IMR-90 (cell line): ENCODE results near the gene CRYBG3. TPM values are rescaled to one million over a fixed set of nuclear protein-coding genes. Genes with fewer than 3 reads are reported as not detected.
A peak's percentile ranks its signal among the peaks of the same experiment; 100 is the strongest.

ENCODE experiments used
- ATAC-seq: fragments of 200-7000 bp; cut with Tn5 transposase; 2 replicates; pipeline ENCODE4 v1.9.1; 2020; ENCODE audit warnings: low read depth, mild to moderate bottlenecking, moderate library complexity
- BruUV-seq: library from RNA; stranded (reverse); fragments of 400-500 nt; replicated peaks from 2 replicates; lab custom pipeline; 2021; lab: Mats Ljungman, UMichigan
- CTCF ChIA-PET: fragments of 300-600 bp; formaldehyde crosslinking; extraction: SDS; loops from one replicate; lab custom pipeline; 2021; ENCODE audit warnings: antibody characterized with exemption; lab: Yijun Ruan, JAX
- POLR2A ChIA-PET: fragments of 300-600 bp; sonication (Branson Sonifier 250); formaldehyde crosslinking; loops from one replicate; lab custom pipeline; 2022; ENCODE audit warnings: antibody characterized with exemption; ENCODE audit not compliant: unreplicated experiment; lab: Charles Lee
- DNase-seq: peaks from one replicate; pipeline ENCODE4 v3.0.0; 2013
- H2AFZ ChIP-seq: replicated peaks from 2 replicates; pipeline ENCODE3; 2013; ENCODE audit warnings: low read length, mild to moderate bottlenecking; ENCODE audit not compliant: poor library complexity
- H2AK5ac ChIP-seq: 2 replicates; pipeline ENCODE4 v1.6.1; 2013; ENCODE audit warnings: low read depth, low read length, inconsistent platforms
- H2AK9ac ChIP-seq: replicated peaks from 2 replicates; pipeline ENCODE3; 2013; ENCODE audit warnings: mild to moderate bottlenecking, low read depth, low read length, moderate library complexity; ENCODE audit not compliant: poor library complexity
- H2BK120ac ChIP-seq: 2 replicates; pipeline ENCODE4 v1.6.1; 2013; ENCODE audit warnings: low read depth, low read length, inconsistent platforms
- H2BK15ac ChIP-seq: 3 replicates; pipeline ENCODE4 v1.6.1; 2013; ENCODE audit warnings: low read depth, low read length, inconsistent platforms
- H2BK20ac ChIP-seq: 2 replicates; pipeline ENCODE4 v1.6.1; 2013; ENCODE audit warnings: low read depth, mild to moderate bottlenecking, inconsistent platforms, low read length, moderate library complexity
- H2BK5ac ChIP-seq: 2 replicates; pipeline ENCODE4 v1.6.1; 2013; ENCODE audit warnings: mild to moderate bottlenecking, low read depth, low read length, inconsistent platforms; ENCODE audit not compliant: poor library complexity, severe bottlenecking
- H3K14ac ChIP-seq: replicated peaks from 2 replicates; pipeline ENCODE4 v1.6.1; 2013; ENCODE audit warnings: low read depth, low read length, inconsistent platforms
- H3K18ac ChIP-seq: 2 replicates; pipeline ENCODE4 v1.6.1; 2013; ENCODE audit warnings: low read depth, low read length, control low read depth
- H3K23ac ChIP-seq: 2 replicates; pipeline ENCODE4 v1.6.1; 2013; ENCODE audit warnings: low read depth, low read length, inconsistent platforms
- H3K27ac ChIP-seq: 2 replicates; pipeline ENCODE4 v1.5.1; 2013; ENCODE audit warnings: mild to moderate bottlenecking, control low read depth, low read length; ENCODE audit not compliant: insufficient read depth
- H3K27me3 ChIP-seq: 2 replicates; pipeline ENCODE4 v1.6.1; 2013; ENCODE audit warnings: low read length; ENCODE audit not compliant: control insufficient read depth, insufficient read depth
- H3K36me3 ChIP-seq: 2 replicates; pipeline ENCODE4 v1.6.1; 2013; ENCODE audit warnings: low read length, mixed read lengths; ENCODE audit not compliant: control insufficient read depth, insufficient read depth
- H3K4ac ChIP-seq: 2 replicates; pipeline ENCODE4 v1.6.1; 2013; ENCODE audit warnings: low read depth, low read length, inconsistent platforms
- H3K4me1 ChIP-seq: 2 replicates; pipeline ENCODE4 v1.6.1; 2013; ENCODE audit warnings: low read length, mixed read lengths; ENCODE audit not compliant: control insufficient read depth, insufficient read depth
- H3K4me2 ChIP-seq: 2 replicates; pipeline ENCODE4 v1.6.1; 2013; ENCODE audit warnings: low read depth, mild to moderate bottlenecking, control low read depth, low read length, moderate library complexity
- H3K4me3 ChIP-seq: 2 replicates; pipeline ENCODE4 v1.5.1; 2013; ENCODE audit warnings: low read depth, mild to moderate bottlenecking, control low read depth, low read length, moderate library complexity; ENCODE audit not compliant: insufficient read depth
- H3K56ac ChIP-seq: 2 replicates; pipeline ENCODE4 v1.6.1; 2013; ENCODE audit warnings: low read length, inconsistent platforms; ENCODE audit not compliant: insufficient read depth; ENCODE audit errors: extremely low read depth
- H3K79me1 ChIP-seq, 2 experiments: 2 replicates each; pipeline ENCODE4 v1.6.1; 2013; ENCODE audit warnings: low read length in 2 of 2, inconsistent platforms in 1 of 2, low read depth in 1 of 2
- H3K9ac ChIP-seq: 2 replicates; pipeline ENCODE4 v1.6.1; 2013; ENCODE audit warnings: low read depth, low read length, control low read depth
- H3K9me1 ChIP-seq: 2 replicates; pipeline ENCODE4 v1.6.1; 2013; ENCODE audit warnings: low read length, inconsistent platforms; ENCODE audit not compliant: insufficient read depth
- H3K9me3 ChIP-seq: 2 replicates; pipeline ENCODE4 v1.6.1; 2013; ENCODE audit warnings: low read length; ENCODE audit not compliant: control insufficient read depth, insufficient read depth
- H4K20me1 ChIP-seq: 2 replicates; pipeline ENCODE4 v1.6.1; 2013; ENCODE audit warnings: low read length, inconsistent platforms; ENCODE audit not compliant: insufficient read depth
- H4K5ac ChIP-seq: 2 replicates; pipeline ENCODE4 v1.6.1; 2013; ENCODE audit warnings: mild to moderate bottlenecking, low read depth, low read length, control low read depth
- H4K8ac ChIP-seq, 2 experiments: 2 replicates each; pipeline ENCODE4 v1.6.1; 2013; ENCODE audit warnings: low read depth in 2 of 2, low read length in 2 of 2, control low read depth in 1 of 2, inconsistent platforms in 1 of 2
- H4K91ac ChIP-seq: 2 replicates; pipeline ENCODE4 v1.6.1; 2013; ENCODE audit warnings: low read depth, low read length, inconsistent platforms; ENCODE audit not compliant: insufficient read depth
- BHLHE40 ChIP-seq: fragments of 150-350 bp; IDR thresholded peaks from 2 replicates; pipeline ENCODE4 v1.6.1; 2016; ENCODE audit warnings: mild to moderate bottlenecking, low read depth, low read length
- CEBPB ChIP-seq: IDR thresholded peaks from 2 replicates; pipeline ENCODE4 v1.6.1; 2012; ENCODE audit warnings: low read depth, low read length, improper control_type of control experiment
- CHD1 ChIP-seq: IDR thresholded peaks from 2 replicates; pipeline ENCODE4 v1.6.1; 2012; ENCODE audit warnings: low read depth, low read length, improper control_type of control experiment
- ELK1 ChIP-seq: fragments of 150-350 bp; IDR thresholded peaks from 2 replicates; pipeline ENCODE4 v1.6.1; 2016; ENCODE audit warnings: low read depth, mild to moderate bottlenecking, low read length, moderate library complexity, borderline replicate concordance
- MAFK ChIP-seq: IDR thresholded peaks from 2 replicates; pipeline ENCODE4 v1.6.1; 2012; ENCODE audit warnings: low read depth, low read length, improper control_type of control experiment
- MAZ ChIP-seq: IDR thresholded peaks from 2 replicates; pipeline ENCODE4 v1.6.1; 2012; ENCODE audit warnings: low read depth, mild to moderate bottlenecking, low read length, improper control_type of control experiment, moderate library complexity, borderline replicate concordance
- NFE2L2 ChIP-seq: fragments of 150-350 bp; IDR thresholded peaks from 2 replicates; pipeline ENCODE4 v1.6.1; 2016; ENCODE audit warnings: low read depth, mild to moderate bottlenecking, low read length
- POLR2A ChIP-seq: IDR thresholded peaks from 2 replicates; pipeline ENCODE4 v1.6.1; 2012; ENCODE audit warnings: mild to moderate bottlenecking, low read depth, low read length
- RAD21 ChIP-seq: IDR thresholded peaks from 2 replicates; pipeline ENCODE4 v1.6.1; 2012; ENCODE audit warnings: low read length, improper control_type of control experiment
- RCOR1 ChIP-seq: IDR thresholded peaks from 2 replicates; pipeline ENCODE4 v1.6.1; 2012; ENCODE audit warnings: mild to moderate bottlenecking, low read length, improper control_type of control experiment; ENCODE audit not compliant: insufficient replicate concordance
- SMC3 ChIP-seq: fragments of 150-350 bp; IDR thresholded peaks from 2 replicates; pipeline ENCODE4 v1.6.1; 2016; ENCODE audit warnings: low read depth, mild to moderate bottlenecking, antibody characterized with exemption, low read length, moderate library complexity
- USF2 ChIP-seq: fragments of 150-350 bp; IDR thresholded peaks from 2 replicates; pipeline ENCODE4 v1.6.1; 2017; ENCODE audit warnings: mild to moderate bottlenecking, antibody characterized with exemption, low read length, low read depth
- WGBS, 2 experiments: methylation state at CpG; one replicate each; pipeline versions ENCODE4 v1.1.5 to v1.1.7; 2013; ENCODE audit warnings: missing lambda C conversion rate in 2 of 2; ENCODE audit not compliant: insufficient read length in 1 of 2; ENCODE audit errors: extremely low coverage in 2 of 2; 5-methylcytosine and 5-hydroxymethylcytosine counted together
- dilution Hi-C: fragments of 300-500 bp; cut with HindIII; formaldehyde crosslinking; loops from one replicate; pipeline ENCODE4 v1.14.3; 2018; ENCODE audit warnings: low sequenced_read_pairs; ENCODE audit not compliant: unreplicated experiment
- in situ Hi-C: fragments of 300-500 bp; cut with MboI; formaldehyde crosslinking; loops from 3 replicates; pipeline ENCODE4 v1.14.3; 2019; ENCODE audit warnings: low sequenced_read_pairs, inconsistent platforms, mixed read lengths
- intact Hi-C: fragments of 100-400 bp; cut with micrococcal nuclease; formaldehyde crosslinking; loops from 2 replicates; pipeline ENCODE4 v1.10.0; 2022
- polyA plus RNA-seq, 3 experiments: library from polyadenylated mRNA; depleted of rRNA; stranded (reverse); fragments of >200 nt; gene quantifications; 2 replicates each; pipeline ENCODE4 v1.2.3, GENCODE V29; 2012; ENCODE audit warnings: low replicate concordance in 1 of 3
- total RNA-seq: library from RNA; depleted of rRNA; stranded (reverse); fragments of >200 nt; gene quantifications from 2 replicates; pipeline ENCODE4 v1.2.3, GENCODE V29; 2012

The CRYBG3 gene
- total and polyA plus RNA-seq, 2 of the 4 experiments (the other 2 are of a cell fraction): 4.9 to 26.2 TPM

- TF ChIP-seq MAFK (no peak), SMC3 (no peak), RCOR1 (no peak), POLR2A (peak; percentile 81; the same call in 1 of the 2 replicates), NFE2L2 (no peak)
These were observed at the start of gene CRYBG3 (continued) for GRCh38 chr3:97821774-97822358.

GRCh38 chr3:97772926-97773325, 48.9 kb upstream of the CRYBG3 start:
- Histone ChIP-seq H4K8ac (no peak overlapping the region), H3K27me3 (no peaks in the 10 kb centered on the region), H2AK5ac (no peak overlapping the region), H3K9me1 (no peaks in the 10 kb centered on the region), H3K79me1 (no peaks in the 10 kb centered on the region), H2BK15ac (no peak overlapping the region), H2BK120ac (no peak overlapping the region), H3K14ac (no peak overlapping the region), H3K9me3 (no peaks in the 10 kb centered on the region), H4K91ac (no peak overlapping the region), H2AFZ (no peak overlapping the region), H3K23ac (no peak overlapping the region), H2AK9ac (no peak overlapping the region), H3K27ac (no peak overlapping the region), H3K18ac (no peak overlapping the region), H3K36me3 (no peaks in the 10 kb centered on the region), H3K4ac (no peak overlapping the region), H2BK5ac (no peak overlapping the region), H4K5ac (no peak overlapping the region), H3K9ac (no peak overlapping the region), H4K20me1 (no peaks in the 10 kb centered on the region), H3K4me1 (no peaks in the 10 kb centered on the region), H3K56ac (no peak overlapping the region), H2BK20ac (no peak overlapping the region), H3K4me3 (no peak overlapping the region), H3K4me2 (no peak overlapping the region)
- ChIA-PET CTCF (no interaction called here), POLR2A (no interaction called here)
- no TSS peak for BruUV-seq
- dilution Hi-C loops (no loop called here), intact Hi-C loops (no loop called here), in situ Hi-C loops (no loop called here)
- ATAC-seq: no peak
- no CpG with 5 or more reads among the region's 3 CpGs for WGBS, 2 experiments
- no peak for DNase-seq
- TF ChIP-seq SMC3 (no peak), BHLHE40 (no peak), CEBPB (no peak), NFE2L2 (no peak), USF2 (no peak), MAZ (no peak), RCOR1 (no peak), ELK1 (no peak), CHD1 (no peak), POLR2A (no peak), RAD21 (no peak)
